NCI-H2227 (cell line): ENCODE measurements around the gene GCLC.
"Not testable (repeated sequence)": the region's sequence is repeated elsewhere in the genome, so short reads cannot be mapped to it uniquely, and the experiment has no call there.

ENCODE experiments used
- DNase-seq: peaks from one replicate; lab custom pipeline; 2025; ENCODE audit not compliant: unreplicated experiment; lab: John Stamatoyannopoulos, UW

GCLC gene

GRCh38 chr6:53564401-53565065 lies 19.6 kb upstream of the GCLC start:
- no peak for DNase-seq

- DNase-seq: no peak
Measured at GRCh38 chr6:53556986-53557715, 12.2 kb upstream of the GCLC start.

GRCh38 chr6:53553600-53553999 lies 8.7 kb upstream of the GCLC start:
- not testable (repeated sequence) for DNase-seq

GRCh38 chr6:53551681-53552080 lies 6.8 kb upstream of the GCLC start:
- DNase-seq: not testable (repeated sequence)

GRCh38 chr6:53547811-53548496 lies 3.1 kb upstream of the GCLC start:
- peak; percentile 93 for DNase-seq

GRCh38 chr6:53547166-53547810 lies 2.4 kb upstream of the GCLC start:
- DNase-seq: no peak

GRCh38 chr6:53546281-53546680 lies 1.4 kb upstream of the GCLC start:
- no peak for DNase-seq

GRCh38 chr6:53544217-53544469 lies 758 bp downstream of the GCLC start:
- DNase-seq: peak; percentile 35

GRCh38 chr6:53543359-53544216 lies 1.3 kb downstream of the GCLC start:
- DNase-seq: no peak

- DNase-seq: no peak
Measured at GRCh38 chr6:53541900-53542299, 3.0 kb downstream of the GCLC start.

- DNase-seq: no peak
Measured at GRCh38 chr6:53540129-53540692, 4.7 kb downstream of the GCLC start.

GRCh38 chr6:53539561-53539960 lies 5.3 kb downstream of the GCLC start:
- no peak for DNase-seq

GRCh38 chr6:53536561-53536960 lies 8.3 kb downstream of the GCLC start:
- no peak for DNase-seq

GRCh38 chr6:53532942-53533341 lies 12.0 kb downstream of the GCLC start:
- DNase-seq: no peak

- no peak for DNase-seq
Measured at GRCh38 chr6:53532061-53532797, 12.7 kb downstream of the GCLC start.

GRCh38 chr6:53530780-53531386 lies 14.0 kb downstream of the GCLC start:
- no peak for DNase-seq

GRCh38 chr6:53530346-53530745 lies 14.6 kb downstream of the GCLC start:
- no peak for DNase-seq

GRCh38 chr6:53529324-53530036 lies 15.4 kb downstream of the GCLC start:
- DNase-seq: no peak

GRCh38 chr6:53528107-53528506 lies 16.8 kb downstream of the GCLC start:
- no peak for DNase-seq
